K562 (cell line): ENCODE measurements around the gene CTF1. TPM values are rescaled to one million over a fixed set of nuclear protein-coding genes. Genes with fewer than 3 reads are reported as not detected.

ENCODE experiments used
- HNRNPK ChIP-seq: fragments of 200-400 bp; formaldehyde crosslinking; IDR thresholded peaks from one replicate; pipeline ENCODE4 v1.6.1; 2018; ENCODE audit warnings: mild to moderate bottlenecking, low read depth, low read length; ENCODE audit not compliant: poor library complexity, severe bottlenecking
- L3MBTL2 ChIP-seq: fragments of 450-650 bp; IDR thresholded peaks from 2 replicates; pipeline ENCODE4 v1.6.1; 2016; ENCODE audit warnings: mild to moderate bottlenecking, moderate library complexity
- SRF ChIP-seq, 2 experiments: fragments of 250-450, 450-650 bp in 1 of 2; sonication (Bioruptor Pico) in 1 of 2; sonication (generic) in 1 of 2; formaldehyde crosslinking; IDR thresholded peaks; 2 replicates each; pipeline versions ENCODE4 v1.5.0 to v1.5.1; 2020 to 2022; ENCODE audit warnings: mild to moderate bottlenecking in 1 of 2, missing genetic modification reagents in 1 of 2
- STAT5B ChIP-seq: fragments of 250-450 bp; sonication (Bioruptor Pico); IDR thresholded peaks from 2 replicates; pipeline ENCODE4 v1.8.0; 2021; ENCODE audit warnings: mild to moderate bottlenecking, inconsistent platforms
- ZNF140 ChIP-seq: fragments of 250-450 bp; sonication (Bioruptor Pico); IDR thresholded peaks from 2 replicates; pipeline ENCODE4 v1.8.0; 2021; ENCODE audit warnings: moderate library complexity, mild to moderate bottlenecking, inconsistent platforms
- polyA plus RNA-seq, 8 experiments: library from polyadenylated mRNA; depleted of rRNA in 4 of 8; stranded (reverse) in 5 of 8; unstranded in 3 of 8; fragments of >200 nt; fragmentation: Nextera tagmentation in 2 of 8; fragmentation: Illumina TruSeq in 1 of 8; extraction: Ambion mirVana in 2 of 8; extraction: Trizol in 1 of 8; gene quantifications; 2 replicates each; pipeline versions ENCODE4 v1.2.1 to v1.2.3, GENCODE V29; 2011 to 2014; ENCODE audit warnings: inconsistent platforms in 1 of 8, missing spikeins in 1 of 8
- total RNA-seq, 7 experiments: library from RNA; depleted of rRNA in 6 of 7; stranded (reverse); fragments of >200 nt in 6 of 7; fragmentation: Illumina TruSeq in 2 of 7; extraction: Trizol in 2 of 7; gene quantifications; 2 replicates each; pipeline versions ENCODE4 v1.2.1 to v1.2.3, GENCODE V29; 2011 to 2021; ENCODE audit warnings: low replicate concordance in 1 of 7
- TF ChIP-seq, protein P1 (sequence below): fragments of 250-450 bp; sonication (Bioruptor Pico); IDR thresholded peaks from 2 replicates; pipeline ENCODE4 v1.8.0; 2021; ENCODE audit warnings: mild to moderate bottlenecking, moderate library complexity
- TF ChIP-seq, protein P2 (sequence below): fragments of 200-600 bp; sonication (generic); IDR thresholded peaks from one replicate; pipeline ENCODE4 v1.6.1; 2012; ENCODE audit warnings: mild to moderate bottlenecking, low read depth, low read length, inconsistent platforms
- TF ChIP-seq, protein P3 (sequence below): fragments of 250-450 bp; sonication (Bioruptor Pico); IDR thresholded peaks from 2 replicates; pipeline ENCODE4 v1.5.0; 2020; ENCODE audit warnings: mild to moderate bottlenecking
- TF ChIP-seq, protein P4 (sequence below): fragments of 450-650 bp; formaldehyde crosslinking; IDR thresholded peaks from 2 replicates; pipeline ENCODE4 v1.4.0; 2022; ENCODE audit warnings: missing genetic modification characterization

CTF1 gene
- total and polyA plus RNA-seq, 9 of the 15 experiments (the other 6 are each of a cell fraction or from before 2014, with no cell fraction given): 0.24 to 2.5 (median 0.44) TPM

DNA sequence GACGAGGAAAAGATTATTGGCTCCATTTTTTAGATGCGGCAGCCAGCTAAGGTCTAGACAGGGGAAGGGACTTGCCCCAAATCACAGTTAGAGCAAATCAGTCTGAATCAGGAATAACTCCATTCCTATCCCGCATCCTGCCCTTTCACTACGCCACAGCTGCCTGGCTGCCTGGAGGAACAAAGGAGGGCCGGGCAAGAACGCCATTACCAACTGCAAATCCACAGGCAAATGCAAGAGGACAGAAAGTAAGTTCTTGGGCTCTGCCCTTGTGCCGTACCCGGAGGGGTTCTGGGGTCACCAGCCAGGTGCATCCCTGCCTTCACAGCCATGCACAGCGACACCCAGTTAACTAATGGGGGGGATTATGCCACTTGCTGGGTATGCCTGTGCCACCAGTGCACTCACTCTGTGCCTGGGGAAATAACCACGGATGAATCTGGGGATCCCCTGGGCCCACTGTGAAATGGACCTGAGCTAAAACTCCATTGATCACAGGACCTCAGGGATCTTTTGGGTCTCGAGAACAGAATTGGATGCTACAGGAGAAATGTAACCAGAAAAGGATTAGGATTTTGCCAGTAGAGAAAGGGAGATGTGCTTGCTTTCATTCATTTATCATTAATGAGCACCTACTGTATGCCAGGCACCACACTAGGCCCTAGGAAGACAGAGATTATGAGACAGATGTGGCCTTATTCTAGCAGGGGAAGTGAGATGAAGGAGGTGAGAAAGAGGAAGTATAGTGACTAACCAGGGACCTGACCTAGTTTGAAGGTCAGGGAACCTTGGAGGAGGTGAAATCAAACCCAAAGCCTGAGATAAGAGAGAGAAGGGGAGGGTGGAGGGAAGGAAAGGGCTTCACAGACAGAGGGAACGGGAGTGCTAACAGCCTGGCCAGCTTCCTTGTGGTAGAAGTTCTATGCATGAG, 20.3 kb upstream of the CTF1 start (continued):
- TF ChIP-seq L3MBTL2 (no peak; the same call in 1 of the 2 replicates), STAT5B (CRISPR knock-in tag) (no peak), HNRNPK (no peak), ZNF140 (CRISPR knock-in tag) (no peak), SRF (CRISPR knock-in tag; IDR thresholded peaks at IDR 0.05) (no peak)
- TF ChIP-seq, protein P1, sequence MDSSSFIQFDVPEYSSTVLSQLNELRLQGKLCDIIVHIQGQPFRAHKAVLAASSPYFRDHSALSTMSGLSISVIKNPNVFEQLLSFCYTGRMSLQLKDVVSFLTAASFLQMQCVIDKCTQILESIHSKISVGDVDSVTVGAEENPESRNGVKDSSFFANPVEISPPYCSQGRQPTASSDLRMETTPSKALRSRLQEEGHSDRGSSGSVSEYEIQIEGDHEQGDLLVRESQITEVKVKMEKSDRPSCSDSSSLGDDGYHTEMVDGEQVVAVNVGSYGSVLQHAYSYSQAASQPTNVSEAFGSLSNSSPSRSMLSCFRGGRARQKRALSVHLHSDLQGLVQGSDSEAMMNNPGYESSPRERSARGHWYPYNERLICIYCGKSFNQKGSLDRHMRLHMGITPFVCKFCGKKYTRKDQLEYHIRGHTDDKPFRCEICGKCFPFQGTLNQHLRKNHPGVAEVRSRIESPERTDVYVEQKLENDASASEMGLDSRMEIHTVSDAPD: no peak
- TF ChIP-seq, protein P2, sequence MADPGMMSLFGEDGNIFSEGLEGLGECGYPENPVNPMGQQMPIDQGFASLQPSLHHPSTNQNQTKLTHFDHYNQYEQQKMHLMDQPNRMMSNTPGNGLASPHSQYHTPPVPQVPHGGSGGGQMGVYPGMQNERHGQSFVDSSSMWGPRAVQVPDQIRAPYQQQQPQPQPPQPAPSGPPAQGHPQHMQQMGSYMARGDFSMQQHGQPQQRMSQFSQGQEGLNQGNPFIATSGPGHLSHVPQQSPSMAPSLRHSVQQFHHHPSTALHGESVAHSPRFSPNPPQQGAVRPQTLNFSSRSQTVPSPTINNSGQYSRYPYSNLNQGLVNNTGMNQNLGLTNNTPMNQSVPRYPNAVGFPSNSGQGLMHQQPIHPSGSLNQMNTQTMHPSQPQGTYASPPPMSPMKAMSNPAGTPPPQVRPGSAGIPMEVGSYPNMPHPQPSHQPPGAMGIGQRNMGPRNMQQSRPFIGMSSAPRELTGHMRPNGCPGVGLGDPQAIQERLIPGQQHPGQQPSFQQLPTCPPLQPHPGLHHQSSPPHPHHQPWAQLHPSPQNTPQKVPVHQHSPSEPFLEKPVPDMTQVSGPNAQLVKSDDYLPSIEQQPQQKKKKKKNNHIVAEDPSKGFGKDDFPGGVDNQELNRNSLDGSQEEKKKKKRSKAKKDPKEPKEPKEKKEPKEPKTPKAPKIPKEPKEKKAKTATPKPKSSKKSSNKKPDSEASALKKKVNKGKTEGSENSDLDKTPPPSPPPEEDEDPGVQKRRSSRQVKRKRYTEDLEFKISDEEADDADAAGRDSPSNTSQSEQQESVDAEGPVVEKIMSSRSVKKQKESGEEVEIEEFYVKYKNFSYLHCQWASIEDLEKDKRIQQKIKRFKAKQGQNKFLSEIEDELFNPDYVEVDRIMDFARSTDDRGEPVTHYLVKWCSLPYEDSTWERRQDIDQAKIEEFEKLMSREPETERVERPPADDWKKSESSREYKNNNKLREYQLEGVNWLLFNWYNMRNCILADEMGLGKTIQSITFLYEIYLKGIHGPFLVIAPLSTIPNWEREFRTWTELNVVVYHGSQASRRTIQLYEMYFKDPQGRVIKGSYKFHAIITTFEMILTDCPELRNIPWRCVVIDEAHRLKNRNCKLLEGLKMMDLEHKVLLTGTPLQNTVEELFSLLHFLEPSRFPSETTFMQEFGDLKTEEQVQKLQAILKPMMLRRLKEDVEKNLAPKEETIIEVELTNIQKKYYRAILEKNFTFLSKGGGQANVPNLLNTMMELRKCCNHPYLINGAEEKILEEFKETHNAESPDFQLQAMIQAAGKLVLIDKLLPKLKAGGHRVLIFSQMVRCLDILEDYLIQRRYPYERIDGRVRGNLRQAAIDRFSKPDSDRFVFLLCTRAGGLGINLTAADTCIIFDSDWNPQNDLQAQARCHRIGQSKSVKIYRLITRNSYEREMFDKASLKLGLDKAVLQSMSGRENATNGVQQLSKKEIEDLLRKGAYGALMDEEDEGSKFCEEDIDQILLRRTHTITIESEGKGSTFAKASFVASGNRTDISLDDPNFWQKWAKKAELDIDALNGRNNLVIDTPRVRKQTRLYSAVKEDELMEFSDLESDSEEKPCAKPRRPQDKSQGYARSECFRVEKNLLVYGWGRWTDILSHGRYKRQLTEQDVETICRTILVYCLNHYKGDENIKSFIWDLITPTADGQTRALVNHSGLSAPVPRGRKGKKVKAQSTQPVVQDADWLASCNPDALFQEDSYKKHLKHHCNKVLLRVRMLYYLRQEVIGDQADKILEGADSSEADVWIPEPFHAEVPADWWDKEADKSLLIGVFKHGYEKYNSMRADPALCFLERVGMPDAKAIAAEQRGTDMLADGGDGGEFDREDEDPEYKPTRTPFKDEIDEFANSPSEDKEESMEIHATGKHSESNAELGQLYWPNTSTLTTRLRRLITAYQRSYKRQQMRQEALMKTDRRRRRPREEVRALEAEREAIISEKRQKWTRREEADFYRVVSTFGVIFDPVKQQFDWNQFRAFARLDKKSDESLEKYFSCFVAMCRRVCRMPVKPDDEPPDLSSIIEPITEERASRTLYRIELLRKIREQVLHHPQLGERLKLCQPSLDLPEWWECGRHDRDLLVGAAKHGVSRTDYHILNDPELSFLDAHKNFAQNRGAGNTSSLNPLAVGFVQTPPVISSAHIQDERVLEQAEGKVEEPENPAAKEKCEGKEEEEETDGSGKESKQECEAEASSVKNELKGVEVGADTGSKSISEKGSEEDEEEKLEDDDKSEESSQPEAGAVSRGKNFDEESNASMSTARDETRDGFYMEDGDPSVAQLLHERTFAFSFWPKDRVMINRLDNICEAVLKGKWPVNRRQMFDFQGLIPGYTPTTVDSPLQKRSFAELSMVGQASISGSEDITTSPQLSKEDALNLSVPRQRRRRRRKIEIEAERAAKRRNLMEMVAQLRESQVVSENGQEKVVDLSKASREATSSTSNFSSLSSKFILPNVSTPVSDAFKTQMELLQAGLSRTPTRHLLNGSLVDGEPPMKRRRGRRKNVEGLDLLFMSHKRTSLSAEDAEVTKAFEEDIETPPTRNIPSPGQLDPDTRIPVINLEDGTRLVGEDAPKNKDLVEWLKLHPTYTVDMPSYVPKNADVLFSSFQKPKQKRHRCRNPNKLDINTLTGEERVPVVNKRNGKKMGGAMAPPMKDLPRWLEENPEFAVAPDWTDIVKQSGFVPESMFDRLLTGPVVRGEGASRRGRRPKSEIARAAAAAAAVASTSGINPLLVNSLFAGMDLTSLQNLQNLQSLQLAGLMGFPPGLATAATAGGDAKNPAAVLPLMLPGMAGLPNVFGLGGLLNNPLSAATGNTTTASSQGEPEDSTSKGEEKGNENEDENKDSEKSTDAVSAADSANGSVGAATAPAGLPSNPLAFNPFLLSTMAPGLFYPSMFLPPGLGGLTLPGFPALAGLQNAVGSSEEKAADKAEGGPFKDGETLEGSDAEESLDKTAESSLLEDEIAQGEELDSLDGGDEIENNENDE: no peak
- TF ChIP-seq, protein P3, sequence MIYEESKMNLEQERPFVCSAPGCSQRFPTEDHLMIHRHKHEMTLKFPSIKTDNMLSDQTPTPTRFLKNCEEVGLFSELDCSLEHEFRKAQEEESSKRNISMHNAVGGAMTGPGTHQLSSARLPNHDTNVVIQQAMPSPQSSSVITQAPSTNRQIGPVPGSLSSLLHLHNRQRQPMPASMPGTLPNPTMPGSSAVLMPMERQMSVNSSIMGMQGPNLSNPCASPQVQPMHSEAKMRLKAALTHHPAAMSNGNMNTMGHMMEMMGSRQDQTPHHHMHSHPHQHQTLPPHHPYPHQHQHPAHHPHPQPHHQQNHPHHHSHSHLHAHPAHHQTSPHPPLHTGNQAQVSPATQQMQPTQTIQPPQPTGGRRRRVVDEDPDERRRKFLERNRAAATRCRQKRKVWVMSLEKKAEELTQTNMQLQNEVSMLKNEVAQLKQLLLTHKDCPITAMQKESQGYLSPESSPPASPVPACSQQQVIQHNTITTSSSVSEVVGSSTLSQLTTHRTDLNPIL (CRISPR knock-in tag): no peak
- TF ChIP-seq, protein P4, sequence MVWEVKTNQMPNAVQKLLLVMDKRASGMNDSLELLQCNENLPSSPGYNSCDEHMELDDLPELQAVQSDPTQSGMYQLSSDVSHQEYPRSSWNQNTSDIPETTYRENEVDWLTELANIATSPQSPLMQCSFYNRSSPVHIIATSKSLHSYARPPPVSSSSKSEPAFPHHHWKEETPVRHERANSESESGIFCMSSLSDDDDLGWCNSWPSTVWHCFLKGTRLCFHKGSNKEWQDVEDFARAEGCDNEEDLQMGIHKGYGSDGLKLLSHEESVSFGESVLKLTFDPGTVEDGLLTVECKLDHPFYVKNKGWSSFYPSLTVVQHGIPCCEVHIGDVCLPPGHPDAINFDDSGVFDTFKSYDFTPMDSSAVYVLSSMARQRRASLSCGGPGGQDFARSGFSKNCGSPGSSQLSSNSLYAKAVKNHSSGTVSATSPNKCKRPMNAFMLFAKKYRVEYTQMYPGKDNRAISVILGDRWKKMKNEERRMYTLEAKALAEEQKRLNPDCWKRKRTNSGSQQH (CRISPR knock-in tag): no peak
